GM19455 (cell line): Measurements from ENCODE around the gene SLC23A1.
"Not testable (repeated sequence)": the region's sequence is repeated elsewhere in the genome, so short reads cannot be mapped to it uniquely, and the experiment has no call there.

Experiments used
- ATAC-seq: cut with Tn5 transposase; IDR thresholded peaks from one replicate; pipeline ENCODE4 v1.9.1; 2021; ENCODE audit not compliant: unreplicated experiment

The SLC23A1 gene

GRCh38 chr5:139383275-139383992 lies at the start of gene SLC23A1:
Gene SLC23A1, minus strand, starts transcription at chr5:139383297. Its CDS starts 44 bp downstream, at chr5:139383253.
- ATAC-seq, result no peak

GRCh38 chr5:139431706-139432105 lies 48.6 kb upstream of the SLC23A1 start:
- ATAC-seq, result no peak

- ATAC-seq, result no peak
Observed at GRCh38 chr5:139430015-139430414, 46.9 kb upstream of the SLC23A1 start.

GRCh38 chr5:139426203-139426885 lies 43.2 kb upstream of the SLC23A1 start:
- ATAC-seq, result no peak

- ATAC-seq, result no peak
Observed at GRCh38 chr5:139425497-139425896, 42.4 kb upstream of the SLC23A1 start.

- ATAC-seq, result no peak
Observed at GRCh38 chr5:139422307-139422893, 39.3 kb upstream of the SLC23A1 start.

- no peak for ATAC-seq
Observed at GRCh38 chr5:139419226-139420192, 36.4 kb upstream of the SLC23A1 start.

- no peak for ATAC-seq
Observed at GRCh38 chr5:139418793-139419192, 35.7 kb upstream of the SLC23A1 start.

- no peak for ATAC-seq
Observed at GRCh38 chr5:139417214-139417613, 34.1 kb upstream of the SLC23A1 start.

GRCh38 chr5:139416651-139417050 lies 33.6 kb upstream of the SLC23A1 start:
- ATAC-seq, result no peak

- no peak for ATAC-seq
Observed at GRCh38 chr5:139415869-139416268, 32.8 kb upstream of the SLC23A1 start.

- ATAC-seq, result no peak
Observed at GRCh38 chr5:139415221-139415861, 32.2 kb upstream of the SLC23A1 start.

GRCh38 chr5:139414581-139415130 lies 31.6 kb upstream of the SLC23A1 start:
- ATAC-seq, result no peak

- no peak for ATAC-seq
Observed at GRCh38 chr5:139413963-139414362, 30.9 kb upstream of the SLC23A1 start.

GRCh38 chr5:139413153-139413552 lies 30.1 kb upstream of the SLC23A1 start:
- ATAC-seq, result no peak

GRCh38 chr5:139410993-139411828 lies 28.1 kb upstream of the SLC23A1 start:
- ATAC-seq, result no peak

- no peak for ATAC-seq
Observed at GRCh38 chr5:139410121-139410992, 27.3 kb upstream of the SLC23A1 start.

GRCh38 chr5:139409116-139409515 lies 26.0 kb upstream of the SLC23A1 start:
- ATAC-seq, result not testable (repeated sequence)
